Erythroblast (primary cell): ENCODE measurements around the gene GALP.
"Not testable (repeated sequence)": the region's sequence is repeated elsewhere in the genome, so short reads cannot be mapped to it uniquely, and the experiment has no call there.

Source experiments
- GATA1 ChIP-seq: IDR thresholded peaks from 2 replicates; pipeline ENCODE4 v1.6.1; 2011; ENCODE audit warnings: low read depth, mild to moderate bottlenecking, control low read depth, low read length, moderate library complexity
- POLR2A ChIP-seq: IDR thresholded peaks from 2 replicates; pipeline ENCODE4 v1.6.1; 2011; ENCODE audit warnings: mild to moderate bottlenecking, low read length

DNA sequence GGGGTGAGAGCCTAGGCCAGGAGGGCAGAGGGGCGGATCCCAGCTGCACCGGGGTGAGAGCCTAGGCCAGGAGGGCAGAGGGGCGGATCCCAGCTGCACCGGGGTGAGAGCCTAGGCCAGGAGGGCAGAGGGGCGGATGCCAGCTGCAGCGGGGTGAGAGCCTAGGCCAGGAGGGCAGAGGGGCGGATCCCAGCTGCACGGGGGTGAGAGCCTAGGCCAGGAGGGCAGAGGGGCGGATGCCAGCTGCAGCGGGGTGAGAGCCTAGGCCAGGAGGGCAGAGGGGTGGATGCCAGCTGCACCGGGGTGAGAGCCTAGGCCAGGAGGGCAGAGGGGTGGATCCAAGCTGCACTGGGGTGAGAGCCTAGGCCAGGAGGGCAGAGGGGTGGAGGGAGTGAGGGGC, 502 bp downstream of the GALP start:
- TF ChIP-seq POLR2A, GATA1: not testable (repeated sequence)
